ENCODE data around the gene SYT1.

Gene SYT1

GRCh38 chr12:79085106-79085682 is 220.6 kb downstream of the SYT1 start:
- H3K27me3 ChIP-seq (ENCODE audit: insufficient read depth, poor library complexity, severe bottlenecking) = no peaks in the 10 kb centered on the region
- H3K9me3 ChIP-seq (ENCODE audit: severe bottlenecking) = no peaks in the 10 kb centered on the region
- no peak for ATAC-seq (ENCODE audit: low read depth)
- no peak overlapping the region for H3K4me3 ChIP-seq (ENCODE audit: severe bottlenecking)
- no peak for DNase-seq (ENCODE audit: low spot score)
- TF ChIP-seq CTCF (IDR thresholded peaks at IDR 0.05; ENCODE audit: poor library complexity, severe bottlenecking) = no peak
- H3K4me1 ChIP-seq (ENCODE audit: insufficient read depth, poor library complexity, severe bottlenecking) = no peaks in the 10 kb centered on the region
- no peak overlapping the region for H3K27ac ChIP-seq (ENCODE audit: poor library complexity, severe bottlenecking)
- H3K36me3 ChIP-seq (ENCODE audit: low read depth) = no peaks in the 10 kb centered on the region

GRCh38 chr12:79086541-79087296 is 222.1 kb downstream of the SYT1 start:
- Histone ChIP-seq H3K9me3 (ENCODE audit: severe bottlenecking) (no peaks in the 10 kb centered on the region), H3K36me3 (ENCODE audit: low read depth) (no peaks in the 10 kb centered on the region), H3K4me3 (ENCODE audit: severe bottlenecking) (no peak overlapping the region), H3K4me1 (ENCODE audit: insufficient read depth, poor library complexity, severe bottlenecking) (no peaks in the 10 kb centered on the region), H3K27ac (ENCODE audit: poor library complexity, severe bottlenecking) (no peak overlapping the region), H3K27me3 (ENCODE audit: insufficient read depth, poor library complexity, severe bottlenecking) (no peaks in the 10 kb centered on the region)
- DNase-seq (ENCODE audit: low spot score) (no peak), ATAC-seq (ENCODE audit: low read depth) (no peak)
- TF ChIP-seq CTCF (IDR thresholded peaks at IDR 0.05; ENCODE audit: poor library complexity, severe bottlenecking) = no peak

- peaks cover 1% of the 10 kb centered on the region for H3K9me3 ChIP-seq (ENCODE audit: severe bottlenecking)
- DNase-seq (ENCODE audit: low spot score) (no peak), ATAC-seq (ENCODE audit: low read depth) (peak; percentile 42; the same call in 1 of the 3 replicates)
- TF ChIP-seq CTCF (IDR thresholded peaks at IDR 0.05; ENCODE audit: poor library complexity, severe bottlenecking) = no peak
- H3K27ac ChIP-seq (ENCODE audit: poor library complexity, severe bottlenecking) = no peak overlapping the region
- no peaks in the 10 kb centered on the region for H3K4me1 ChIP-seq (ENCODE audit: insufficient read depth, poor library complexity, severe bottlenecking)
- no peaks in the 10 kb centered on the region for H3K27me3 ChIP-seq (ENCODE audit: insufficient read depth, poor library complexity, severe bottlenecking)
- H3K4me3 ChIP-seq (ENCODE audit: severe bottlenecking) = no peak overlapping the region
- no peaks in the 10 kb centered on the region for H3K36me3 ChIP-seq (ENCODE audit: low read depth)
These were observed 234.0 kb downstream of the SYT1 start for GRCh38 chr12:79098530-79098929.

- Histone ChIP-seq H3K27ac (ENCODE audit: poor library complexity, severe bottlenecking) (no peak overlapping the region), H3K36me3 (ENCODE audit: low read depth) (no peaks in the 10 kb centered on the region), H3K4me1 (ENCODE audit: insufficient read depth, poor library complexity, severe bottlenecking) (no peaks in the 10 kb centered on the region), H3K9me3 (ENCODE audit: severe bottlenecking) (no peaks in the 10 kb centered on the region), H3K27me3 (ENCODE audit: insufficient read depth, poor library complexity, severe bottlenecking) (no peaks in the 10 kb centered on the region), H3K4me3 (ENCODE audit: severe bottlenecking) (no peak overlapping the region)
- no peak for ATAC-seq (ENCODE audit: low read depth)
- no peak for DNase-seq (ENCODE audit: low spot score)
- no peak for TF ChIP-seq CTCF (IDR thresholded peaks at IDR 0.05; ENCODE audit: poor library complexity, severe bottlenecking)
These were observed 244.4 kb downstream of the SYT1 start for GRCh38 chr12:79108962-79109361.

- no peak for TF ChIP-seq CTCF (IDR thresholded peaks at IDR 0.05; ENCODE audit: poor library complexity, severe bottlenecking)
- Histone ChIP-seq H3K27me3 (ENCODE audit: insufficient read depth, poor library complexity, severe bottlenecking) (no peaks in the 10 kb centered on the region), H3K4me3 (ENCODE audit: severe bottlenecking) (no peak overlapping the region), H3K9me3 (ENCODE audit: severe bottlenecking) (no peaks in the 10 kb centered on the region), H3K36me3 (ENCODE audit: low read depth) (no peaks in the 10 kb centered on the region), H3K4me1 (ENCODE audit: insufficient read depth, poor library complexity, severe bottlenecking) (no peaks in the 10 kb centered on the region), H3K27ac (ENCODE audit: poor library complexity, severe bottlenecking) (no peak overlapping the region)
- DNase-seq (ENCODE audit: low spot score) (no peak), ATAC-seq (ENCODE audit: low read depth) (no peak)
These were observed 250.3 kb downstream of the SYT1 start for GRCh38 chr12:79114896-79115295.

All from RWPE2 (cell line).